ENCODE data around the gene NRXN3.

The NRXN3 gene

DNA sequence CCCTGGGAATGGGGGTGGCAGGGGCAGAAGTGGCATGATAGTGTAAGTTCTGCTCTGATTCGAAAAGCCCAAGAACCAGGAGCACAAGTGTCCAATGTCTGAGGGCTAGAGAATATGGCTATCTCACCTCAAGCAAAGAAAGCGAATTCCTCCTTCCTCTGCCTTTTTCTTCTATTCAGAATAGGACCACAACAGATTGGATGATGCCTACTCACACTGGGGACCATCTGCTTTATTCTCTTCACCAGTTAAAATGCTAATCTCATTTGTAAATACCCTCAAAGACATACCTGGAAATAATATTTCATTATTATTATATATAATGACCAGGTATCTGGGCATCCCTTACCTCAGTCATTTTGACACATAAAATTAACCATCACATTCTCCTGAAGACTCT, 808.7 kb downstream of the NRXN3 start:
- Histone ChIP-seq H3K9me3 (ENCODE audit: control extremely low read depth in 1 of 5, control insufficient read depth in 4 of 5, insufficient read depth in 2 of 5, low read depth in 1 of 5, low read length in 4 of 5) (no peaks in the 10 kb centered on the region), H3K27me3 (replicated peaks in 2 of 5; ENCODE audit: control insufficient read depth in 4 of 5, insufficient read depth in 5 of 5, low read length in 4 of 5) (no peaks in the 10 kb centered on the region), H3K27ac (ENCODE audit: insufficient read depth in 1 of 2, low read depth in 1 of 2, low read length in 2 of 2, poor library complexity in 1 of 2, severe bottlenecking in 2 of 2) (no peak overlapping the region), H3K4me1 (ENCODE audit: control extremely low read depth in 1 of 4, control insufficient read depth in 4 of 4, insufficient read depth in 4 of 4, low read length in 3 of 4) (no peaks in the 10 kb centered on the region), H3K36me3 (ENCODE audit: control insufficient read depth in 4 of 4, insufficient read depth in 4 of 4, low read length in 3 of 4) (no peaks in the 10 kb centered on the region), H3K4me3 (ENCODE audit: control insufficient read depth in 1 of 7, extremely low read depth in 1 of 7, insufficient read depth in 4 of 7, low read depth in 2 of 7, low read length in 6 of 7) (no peak overlapping the region)
- DNase-seq: no peak
- 86% methylated on average over 2 of the region's 2 CpGs for WGBS (ENCODE audit: insufficient coverage)
- ChIA-PET POLR2A (no interaction called here), CTCF (no interaction called here)

DNA sequence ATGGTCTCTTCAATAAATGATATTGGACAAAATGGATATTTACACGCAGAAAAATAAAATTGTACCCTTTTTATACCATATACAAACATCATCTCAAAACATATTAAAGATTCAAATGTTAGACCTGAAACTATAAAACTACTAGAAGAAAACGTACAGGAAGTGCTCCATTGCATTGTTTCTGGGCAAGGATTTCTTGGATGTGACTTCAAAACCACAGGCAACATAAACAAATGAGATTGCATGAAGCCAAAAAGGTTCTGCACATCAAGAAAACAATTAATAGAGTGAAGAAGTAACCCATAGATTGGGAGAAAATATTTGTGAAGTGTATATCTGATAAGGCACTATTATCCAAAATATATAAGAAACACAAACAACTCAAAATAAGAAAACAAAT, 812.4 kb downstream of the NRXN3 start:
- H3K4me1 ChIP-seq (ENCODE audit: control extremely low read depth in 1 of 4, control insufficient read depth in 4 of 4, insufficient read depth in 4 of 4, low read length in 3 of 4): no peaks in the 10 kb centered on the region
- WGBS (ENCODE audit: insufficient coverage): no CpG with 5 or more reads among the region's 2 CpGs
- H3K36me3 ChIP-seq (ENCODE audit: control insufficient read depth in 4 of 4, insufficient read depth in 4 of 4, low read length in 3 of 4): no peaks in the 10 kb centered on the region
- no peak overlapping the region for H3K27ac ChIP-seq (ENCODE audit: insufficient read depth in 1 of 2, low read depth in 1 of 2, low read length in 2 of 2, poor library complexity in 1 of 2, severe bottlenecking in 2 of 2)
- POLR2A ChIA-PET: no interaction called here
- H3K4me3 ChIP-seq (ENCODE audit: control insufficient read depth in 1 of 7, extremely low read depth in 1 of 7, insufficient read depth in 4 of 7, low read depth in 2 of 7, low read length in 6 of 7): no peak overlapping the region
- H3K27me3 ChIP-seq (replicated peaks in 2 of 5; ENCODE audit: control insufficient read depth in 4 of 5, insufficient read depth in 5 of 5, low read length in 4 of 5): peaks cover 0 to 2% (median 0%) of the 10 kb centered on the region in 5 experiments
- CTCF ChIA-PET: no interaction called here
- H3K9me3 ChIP-seq (ENCODE audit: control extremely low read depth in 1 of 5, control insufficient read depth in 4 of 5, insufficient read depth in 2 of 5, low read depth in 1 of 5, low read length in 4 of 5): no peaks in the 10 kb centered on the region
- DNase-seq: no peak

DNA sequence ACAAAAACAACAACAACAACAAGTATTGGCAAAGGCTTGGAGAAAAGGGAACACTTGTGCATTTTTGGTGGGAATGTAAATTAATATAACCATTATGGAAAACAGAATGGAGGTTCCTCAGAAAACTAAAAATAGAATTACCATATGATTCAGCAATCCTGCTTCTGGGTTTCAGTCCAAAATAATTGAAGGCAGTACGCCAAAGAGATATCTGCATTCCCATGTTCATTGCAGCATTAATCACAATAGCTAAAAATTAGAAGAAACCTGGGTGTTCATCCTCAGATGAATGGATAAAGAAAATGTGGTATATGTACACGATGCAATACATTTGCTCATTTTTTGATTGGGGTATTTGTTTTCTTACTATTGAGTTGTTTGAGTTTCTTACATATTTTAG, 813.0 kb downstream of the NRXN3 start:
- WGBS (ENCODE audit: insufficient coverage): no CpG with 5 or more reads among the region's 2 CpGs
- no peak for DNase-seq
- no peaks in the 10 kb centered on the region for H3K36me3 ChIP-seq (ENCODE audit: control insufficient read depth in 4 of 4, insufficient read depth in 4 of 4, low read length in 3 of 4)
- H3K4me3 ChIP-seq (ENCODE audit: control insufficient read depth in 1 of 7, extremely low read depth in 1 of 7, insufficient read depth in 4 of 7, low read depth in 2 of 7, low read length in 6 of 7): no peak overlapping the region
- H3K27ac ChIP-seq (ENCODE audit: insufficient read depth in 1 of 2, low read depth in 1 of 2, low read length in 2 of 2, poor library complexity in 1 of 2, severe bottlenecking in 2 of 2): no peak overlapping the region
- CTCF ChIA-PET: no interaction called here
- peaks cover 0 to 2% (median 0%) of the 10 kb centered on the region in 5 experiments for H3K27me3 ChIP-seq (replicated peaks in 2 of 5; ENCODE audit: control insufficient read depth in 4 of 5, insufficient read depth in 5 of 5, low read length in 4 of 5)
- no peaks in the 10 kb centered on the region for H3K9me3 ChIP-seq (ENCODE audit: control extremely low read depth in 1 of 5, control insufficient read depth in 4 of 5, insufficient read depth in 2 of 5, low read depth in 1 of 5, low read length in 4 of 5)
- no peaks in the 10 kb centered on the region for H3K4me1 ChIP-seq (ENCODE audit: control extremely low read depth in 1 of 4, control insufficient read depth in 4 of 4, insufficient read depth in 4 of 4, low read length in 3 of 4)
- POLR2A ChIA-PET: no interaction called here

DNA sequence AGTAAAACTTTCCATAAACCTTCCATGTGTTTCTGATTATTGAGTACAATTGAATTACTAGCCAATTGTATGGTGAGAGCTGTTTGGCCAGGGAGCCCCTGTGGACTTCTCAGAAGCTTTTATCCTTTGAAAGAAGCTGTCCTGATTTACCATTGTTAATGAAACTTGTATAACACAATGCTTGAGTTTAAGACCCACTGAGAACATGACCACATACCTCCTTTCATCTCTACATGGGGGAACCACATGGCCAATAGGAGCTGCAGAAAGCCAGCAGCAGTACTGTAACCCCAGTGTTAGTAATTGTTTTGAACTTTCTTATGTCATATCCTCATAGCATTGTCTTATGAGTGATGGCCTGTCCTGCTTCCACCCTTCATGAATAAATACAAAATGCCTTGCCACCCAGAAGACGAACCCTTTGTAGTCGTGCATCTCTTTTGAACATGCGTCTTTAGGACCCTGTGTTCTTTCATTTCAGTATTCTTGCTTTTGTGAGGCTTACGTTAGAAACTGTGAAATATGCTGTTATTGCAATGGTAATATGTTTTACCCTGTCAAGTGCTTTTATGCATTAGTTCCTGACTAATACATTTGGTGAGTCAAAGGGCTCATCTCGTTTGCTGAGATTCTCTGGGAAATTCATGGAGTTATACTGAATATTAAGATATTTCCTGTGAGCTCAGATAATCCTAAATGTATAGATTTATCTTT, 815.7 kb downstream of the NRXN3 start:
- Histone ChIP-seq H3K27ac (ENCODE audit: insufficient read depth in 1 of 2, low read depth in 1 of 2, low read length in 2 of 2, poor library complexity in 1 of 2, severe bottlenecking in 2 of 2) (no peak overlapping the region), H3K4me3 (ENCODE audit: control insufficient read depth in 1 of 7, extremely low read depth in 1 of 7, insufficient read depth in 4 of 7, low read depth in 2 of 7, low read length in 6 of 7) (no peak overlapping the region), H3K27me3 (replicated peaks in 2 of 5; ENCODE audit: control insufficient read depth in 4 of 5, insufficient read depth in 5 of 5, low read length in 4 of 5) (peaks cover 0 to 2% (median 0%) of the 10 kb centered on the region in 5 experiments), H3K9me3 (ENCODE audit: control extremely low read depth in 1 of 5, control insufficient read depth in 4 of 5, insufficient read depth in 2 of 5, low read depth in 1 of 5, low read length in 4 of 5) (no peaks in the 10 kb centered on the region), H3K4me1 (ENCODE audit: control extremely low read depth in 1 of 4, control insufficient read depth in 4 of 4, insufficient read depth in 4 of 4, low read length in 3 of 4) (no peaks in the 10 kb centered on the region), H3K36me3 (ENCODE audit: control insufficient read depth in 4 of 4, insufficient read depth in 4 of 4, low read length in 3 of 4) (no peaks in the 10 kb centered on the region)
- DNase-seq: no peak
- CTCF ChIA-PET: no interaction called here
- POLR2A ChIA-PET: no interaction called here
- 36% methylated on average over 4 of the region's 5 CpGs for WGBS (ENCODE audit: insufficient coverage)

DNA sequence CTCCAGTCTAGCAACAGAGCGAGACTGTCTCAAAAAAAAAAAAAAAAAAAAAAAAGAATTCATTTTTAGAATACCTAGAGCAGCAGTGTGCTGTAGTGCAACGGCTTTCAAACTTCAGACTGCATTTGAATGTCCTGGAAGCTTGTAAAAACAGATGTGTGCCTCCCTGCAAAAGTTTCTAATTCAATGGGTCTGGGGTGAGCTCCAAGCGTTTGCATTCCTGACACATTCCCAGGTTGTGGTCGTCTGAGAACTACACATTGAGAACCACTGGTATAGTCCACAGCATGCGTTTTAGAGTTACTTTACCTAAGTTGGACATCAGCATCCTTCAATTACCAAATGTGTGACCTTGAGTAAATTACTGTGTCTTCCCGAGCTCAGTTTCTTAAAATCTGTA, 816.8 kb downstream of the NRXN3 start:
- ChIA-PET CTCF (interaction anchor here (1.0 kb wide), 1 partner anchor 12 kb away, joined by 3 read pairs; no protein-coding TSS in a partner anchor), POLR2A (no interaction called here)
- DNase-seq: no peak
- H3K4me3 ChIP-seq (ENCODE audit: control insufficient read depth in 1 of 7, extremely low read depth in 1 of 7, insufficient read depth in 4 of 7, low read depth in 2 of 7, low read length in 6 of 7): no peak overlapping the region
- H3K27ac ChIP-seq (ENCODE audit: insufficient read depth in 1 of 2, low read depth in 1 of 2, low read length in 2 of 2, poor library complexity in 1 of 2, severe bottlenecking in 2 of 2): no peak overlapping the region
- no peaks in the 10 kb centered on the region for H3K36me3 ChIP-seq (ENCODE audit: control insufficient read depth in 4 of 4, insufficient read depth in 4 of 4, low read length in 3 of 4)
- WGBS (ENCODE audit: insufficient coverage): 51% methylated on average over 4 of the region's 6 CpGs
- no peaks in the 10 kb centered on the region for H3K9me3 ChIP-seq (ENCODE audit: control extremely low read depth in 1 of 5, control insufficient read depth in 4 of 5, insufficient read depth in 2 of 5, low read depth in 1 of 5, low read length in 4 of 5)
- H3K27me3 ChIP-seq (replicated peaks in 2 of 5; ENCODE audit: control insufficient read depth in 4 of 5, insufficient read depth in 5 of 5, low read length in 4 of 5): peaks cover 0 to 2% (median 0%) of the 10 kb centered on the region in 5 experiments
- no peaks in the 10 kb centered on the region for H3K4me1 ChIP-seq (ENCODE audit: control extremely low read depth in 1 of 4, control insufficient read depth in 4 of 4, insufficient read depth in 4 of 4, low read length in 3 of 4)

DNA sequence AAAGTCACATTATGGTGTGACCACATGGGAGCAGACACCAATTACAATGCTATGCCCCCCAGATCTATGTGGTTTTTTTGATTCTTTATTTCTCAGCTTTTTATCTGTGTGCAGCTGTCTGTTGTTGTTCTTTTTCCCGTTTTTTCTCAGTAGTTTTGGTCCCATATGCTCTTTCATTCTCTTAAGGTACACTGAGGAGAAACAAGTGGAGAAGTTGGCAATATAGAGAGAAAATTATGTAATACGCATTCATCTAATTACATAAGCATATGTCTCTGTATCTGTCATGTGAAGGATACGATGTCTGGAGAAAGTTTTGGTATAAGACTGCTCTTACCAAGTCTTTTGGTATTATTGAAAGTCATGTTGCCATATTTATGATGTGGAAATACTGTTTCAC, 819.0 kb downstream of the NRXN3 start:
- Histone ChIP-seq H3K27me3 (replicated peaks in 2 of 5; ENCODE audit: control insufficient read depth in 4 of 5, insufficient read depth in 5 of 5, low read length in 4 of 5) (peaks cover 0 to 2% (median 0%) of the 10 kb centered on the region in 5 experiments), H3K36me3 (ENCODE audit: control insufficient read depth in 4 of 4, insufficient read depth in 4 of 4, low read length in 3 of 4) (no peaks in the 10 kb centered on the region), H3K9me3 (ENCODE audit: control extremely low read depth in 1 of 5, control insufficient read depth in 4 of 5, insufficient read depth in 2 of 5, low read depth in 1 of 5, low read length in 4 of 5) (no peaks in the 10 kb centered on the region), H3K27ac (ENCODE audit: insufficient read depth in 1 of 2, low read depth in 1 of 2, low read length in 2 of 2, poor library complexity in 1 of 2, severe bottlenecking in 2 of 2) (no peak overlapping the region), H3K4me3 (ENCODE audit: control insufficient read depth in 1 of 7, extremely low read depth in 1 of 7, insufficient read depth in 4 of 7, low read depth in 2 of 7, low read length in 6 of 7) (no peak overlapping the region), H3K4me1 (ENCODE audit: control extremely low read depth in 1 of 4, control insufficient read depth in 4 of 4, insufficient read depth in 4 of 4, low read length in 3 of 4) (no peaks in the 10 kb centered on the region)
- DNase-seq: no peak
- ChIA-PET CTCF (no interaction called here), POLR2A (no interaction called here)
- no CpG with 5 or more reads among the region's 3 CpGs for WGBS (ENCODE audit: insufficient coverage)

DNA sequence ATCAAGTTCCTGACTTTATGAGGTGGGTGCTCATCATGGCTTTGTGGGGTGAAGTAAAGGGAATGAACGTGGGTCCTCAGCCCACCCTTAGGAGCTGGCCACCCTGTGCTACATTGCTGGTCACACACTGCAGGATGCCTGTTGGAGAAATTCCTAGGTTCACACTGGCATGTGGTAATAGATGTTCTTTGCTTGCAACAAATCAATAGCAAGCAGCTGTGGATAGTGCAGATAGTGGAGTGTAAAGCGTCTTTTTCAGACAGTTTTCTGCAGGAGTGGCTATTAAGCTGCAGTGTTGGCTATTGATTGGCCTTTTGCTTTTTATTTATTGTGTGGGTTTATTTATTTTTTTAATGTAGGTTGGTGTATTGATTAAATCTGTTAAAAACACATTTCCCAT, 822.7 kb downstream of the NRXN3 start:
- Histone ChIP-seq H3K4me3 (ENCODE audit: control insufficient read depth in 1 of 7, extremely low read depth in 1 of 7, insufficient read depth in 4 of 7, low read depth in 2 of 7, low read length in 6 of 7) (no peak overlapping the region), H3K36me3 (ENCODE audit: control insufficient read depth in 4 of 4, insufficient read depth in 4 of 4, low read length in 3 of 4) (no peaks in the 10 kb centered on the region), H3K27ac (ENCODE audit: insufficient read depth in 1 of 2, low read depth in 1 of 2, low read length in 2 of 2, poor library complexity in 1 of 2, severe bottlenecking in 2 of 2) (no peak overlapping the region), H3K9me3 (ENCODE audit: control extremely low read depth in 1 of 5, control insufficient read depth in 4 of 5, insufficient read depth in 2 of 5, low read depth in 1 of 5, low read length in 4 of 5) (no peaks in the 10 kb centered on the region), H3K4me1 (ENCODE audit: control extremely low read depth in 1 of 4, control insufficient read depth in 4 of 4, insufficient read depth in 4 of 4, low read length in 3 of 4) (no peaks in the 10 kb centered on the region), H3K27me3 (replicated peaks in 2 of 5; ENCODE audit: control insufficient read depth in 4 of 5, insufficient read depth in 5 of 5, low read length in 4 of 5) (peaks cover 0 to 4% (median 0%) of the 10 kb centered on the region in 5 experiments)
- ChIA-PET POLR2A (no interaction called here), CTCF (no interaction called here)
- WGBS (ENCODE audit: insufficient coverage): 100% methylated on average over 2 of the region's 2 CpGs
- no peak for DNase-seq

Data from common myeloid progenitor, CD34-positive (primary cell).